ENCODE data around the gene KLF3. TPM values are rescaled to one million over a fixed set of nuclear protein-coding genes. Genes with fewer than 3 reads are reported as not detected.

Gene KLF3
- polyA plus RNA-seq, 1 donor from 2014 or later: 12.3 TPM

DNA sequence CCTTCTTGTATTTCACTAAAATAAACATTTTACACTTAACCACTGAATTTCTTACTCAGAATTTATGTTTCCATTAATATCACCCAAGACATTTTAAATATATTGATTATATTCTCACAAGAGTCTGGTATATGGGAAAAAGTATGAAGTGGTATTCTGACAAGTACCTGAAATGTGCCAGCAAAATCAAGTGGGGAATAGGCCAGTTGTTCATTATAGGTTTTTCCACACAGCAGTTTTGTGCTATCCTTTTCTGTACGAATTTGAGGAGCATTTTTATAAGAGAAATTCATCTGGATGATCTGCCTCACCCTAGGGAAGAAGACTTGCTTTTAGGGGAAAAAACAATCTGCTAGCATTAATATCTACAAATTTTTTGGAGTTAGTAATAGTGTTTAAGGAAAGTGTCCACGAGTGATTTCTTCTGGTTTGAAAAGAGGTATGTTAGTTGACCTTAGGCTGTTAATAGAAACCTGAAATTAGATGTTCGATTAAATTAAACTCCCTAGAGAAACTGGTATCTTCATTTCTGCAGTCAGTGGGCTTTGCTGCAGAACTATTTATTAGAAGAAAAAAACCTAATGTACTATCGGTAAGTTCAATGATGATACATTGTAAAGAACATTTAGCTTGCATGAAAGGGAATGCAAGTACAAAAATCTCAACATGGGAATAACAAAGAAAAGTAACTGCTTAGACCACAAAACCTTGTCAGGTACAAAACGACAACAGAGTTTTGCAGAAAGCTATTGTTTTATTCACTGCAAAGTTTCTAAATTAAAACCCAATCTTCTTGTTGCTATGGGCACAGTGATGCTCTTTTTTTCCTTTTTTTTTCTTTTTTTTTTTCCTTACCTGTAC is 1.8 kb downstream of the KLF3 start:
- H3F3A ChIP-seq (ENCODE audit: insufficient read depth, low read length, poor library complexity, severe bottlenecking): peaks cover 7% of the 10 kb centered on the region
- H3K9me2 ChIP-seq (ENCODE audit: insufficient read depth, low read length): no peaks in the 10 kb centered on the region
- H3K27me3 ChIP-seq (ENCODE audit: insufficient read depth, low read depth, low read length): no peaks in the 10 kb centered on the region
- no peaks in the 10 kb centered on the region for H4K20me1 ChIP-seq (ENCODE audit: insufficient read depth)
- H3K4me3 ChIP-seq (ENCODE audit: low read length): peak overlapping the region; percentile 82
- peak overlapping the region; percentile 85 for H3K9ac ChIP-seq (ENCODE audit: low read length)
- H3K9me3 ChIP-seq (ENCODE audit: low read length): no peaks in the 10 kb centered on the region
- H3K27ac ChIP-seq (ENCODE audit: low read length): peak overlapping the region; percentile 69
- H2AFZ ChIP-seq (ENCODE audit: low read depth, low read length): no peak overlapping the region
- peak overlapping the region; percentile 97 for H3K4me2 ChIP-seq (ENCODE audit: low read length)
- TF ChIP-seq, protein P1, sequence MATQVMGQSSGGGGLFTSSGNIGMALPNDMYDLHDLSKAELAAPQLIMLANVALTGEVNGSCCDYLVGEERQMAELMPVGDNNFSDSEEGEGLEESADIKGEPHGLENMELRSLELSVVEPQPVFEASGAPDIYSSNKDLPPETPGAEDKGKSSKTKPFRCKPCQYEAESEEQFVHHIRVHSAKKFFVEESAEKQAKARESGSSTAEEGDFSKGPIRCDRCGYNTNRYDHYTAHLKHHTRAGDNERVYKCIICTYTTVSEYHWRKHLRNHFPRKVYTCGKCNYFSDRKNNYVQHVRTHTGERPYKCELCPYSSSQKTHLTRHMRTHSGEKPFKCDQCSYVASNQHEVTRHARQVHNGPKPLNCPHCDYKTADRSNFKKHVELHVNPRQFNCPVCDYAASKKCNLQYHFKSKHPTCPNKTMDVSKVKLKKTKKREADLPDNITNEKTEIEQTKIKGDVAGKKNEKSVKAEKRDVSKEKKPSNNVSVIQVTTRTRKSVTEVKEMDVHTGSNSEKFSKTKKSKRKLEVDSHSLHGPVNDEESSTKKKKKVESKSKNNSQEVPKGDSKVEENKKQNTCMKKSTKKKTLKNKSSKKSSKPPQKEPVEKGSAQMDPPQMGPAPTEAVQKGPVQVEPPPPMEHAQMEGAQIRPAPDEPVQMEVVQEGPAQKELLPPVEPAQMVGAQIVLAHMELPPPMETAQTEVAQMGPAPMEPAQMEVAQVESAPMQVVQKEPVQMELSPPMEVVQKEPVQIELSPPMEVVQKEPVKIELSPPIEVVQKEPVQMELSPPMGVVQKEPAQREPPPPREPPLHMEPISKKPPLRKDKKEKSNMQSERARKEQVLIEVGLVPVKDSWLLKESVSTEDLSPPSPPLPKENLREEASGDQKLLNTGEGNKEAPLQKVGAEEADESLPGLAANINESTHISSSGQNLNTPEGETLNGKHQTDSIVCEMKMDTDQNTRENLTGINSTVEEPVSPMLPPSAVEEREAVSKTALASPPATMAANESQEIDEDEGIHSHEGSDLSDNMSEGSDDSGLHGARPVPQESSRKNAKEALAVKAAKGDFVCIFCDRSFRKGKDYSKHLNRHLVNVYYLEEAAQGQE (IDR thresholded peaks at IDR 0.05; ENCODE audit: borderline replicate concordance): no peak
- no peak for TF ChIP-seq EZH2 (IDR thresholded peaks at IDR 0.05; ENCODE audit: borderline replicate concordance, insufficient read depth, low read length, poor library complexity, severe bottlenecking)
- no peak for TF ChIP-seq RAD21 (conservative IDR thresholded peaks at IDR 0.05)
- TF ChIP-seq SMC3 (conservative IDR thresholded peaks at IDR 0.05; ENCODE audit: poor library complexity): no peak
- TF ChIP-seq, protein P2, sequence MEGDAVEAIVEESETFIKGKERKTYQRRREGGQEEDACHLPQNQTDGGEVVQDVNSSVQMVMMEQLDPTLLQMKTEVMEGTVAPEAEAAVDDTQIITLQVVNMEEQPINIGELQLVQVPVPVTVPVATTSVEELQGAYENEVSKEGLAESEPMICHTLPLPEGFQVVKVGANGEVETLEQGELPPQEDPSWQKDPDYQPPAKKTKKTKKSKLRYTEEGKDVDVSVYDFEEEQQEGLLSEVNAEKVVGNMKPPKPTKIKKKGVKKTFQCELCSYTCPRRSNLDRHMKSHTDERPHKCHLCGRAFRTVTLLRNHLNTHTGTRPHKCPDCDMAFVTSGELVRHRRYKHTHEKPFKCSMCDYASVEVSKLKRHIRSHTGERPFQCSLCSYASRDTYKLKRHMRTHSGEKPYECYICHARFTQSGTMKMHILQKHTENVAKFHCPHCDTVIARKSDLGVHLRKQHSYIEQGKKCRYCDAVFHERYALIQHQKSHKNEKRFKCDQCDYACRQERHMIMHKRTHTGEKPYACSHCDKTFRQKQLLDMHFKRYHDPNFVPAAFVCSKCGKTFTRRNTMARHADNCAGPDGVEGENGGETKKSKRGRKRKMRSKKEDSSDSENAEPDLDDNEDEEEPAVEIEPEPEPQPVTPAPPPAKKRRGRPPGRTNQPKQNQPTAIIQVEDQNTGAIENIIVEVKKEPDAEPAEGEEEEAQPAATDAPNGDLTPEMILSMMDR (IDR thresholded peaks at IDR 0.05; ENCODE audit: poor library complexity, severe bottlenecking): no peak
- no peak for TF ChIP-seq EP300 (conservative IDR thresholded peaks at IDR 0.05; ENCODE audit: poor library complexity, severe bottlenecking)
- TF ChIP-seq MXI1 (conservative IDR thresholded peaks at IDR 0.05; ENCODE audit: poor library complexity, severe bottlenecking): no peak
- TF ChIP-seq POLR2AphosphoS5 (IDR thresholded peaks at IDR 0.05): no peak
- TF ChIP-seq TAF1 (IDR thresholded peaks at IDR 0.05; ENCODE audit: low read depth): no peak
- peaks cover 53% of the 10 kb centered on the region for H3K79me2 ChIP-seq (replicated peaks; ENCODE audit: insufficient read depth, low read length)
- H3K36me3 ChIP-seq (ENCODE audit: insufficient read depth, low read length): no peaks in the 10 kb centered on the region

DNA sequence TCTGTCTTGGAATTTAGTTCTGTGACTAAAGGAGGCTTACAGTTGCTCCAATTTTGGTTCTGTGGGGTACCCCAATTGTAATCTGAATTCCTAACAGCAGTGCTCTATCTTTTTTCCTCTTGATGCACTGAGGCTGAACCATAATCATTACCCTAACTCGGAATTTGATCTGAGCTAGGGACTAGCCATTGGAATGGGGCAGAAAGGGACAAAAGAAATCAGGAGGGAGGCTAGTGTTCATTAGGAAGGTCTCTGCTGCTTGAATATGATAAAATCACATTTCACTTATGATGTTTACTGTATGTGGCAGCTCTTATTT is 2.7 kb downstream of the KLF3 start:
- no peaks in the 10 kb centered on the region for H3K36me3 ChIP-seq (ENCODE audit: insufficient read depth, low read length)
- no peaks in the 10 kb centered on the region for H3K27me3 ChIP-seq (ENCODE audit: insufficient read depth, low read depth, low read length)
- H3K79me2 ChIP-seq (replicated peaks; ENCODE audit: insufficient read depth, low read length): peaks cover 57% of the 10 kb centered on the region
- H2AFZ ChIP-seq (ENCODE audit: low read depth, low read length): peak overlapping the region; percentile 58
- peak overlapping the region; percentile 97 for H3K4me2 ChIP-seq (ENCODE audit: low read length)
- peak overlapping the region; percentile 82 for H3K4me3 ChIP-seq (ENCODE audit: low read length)
- H3K9ac ChIP-seq (ENCODE audit: low read length): peak overlapping the region; percentile 85
- H3K9me2 ChIP-seq (ENCODE audit: insufficient read depth, low read length): no peaks in the 10 kb centered on the region
- no peak for TF ChIP-seq EP300 (conservative IDR thresholded peaks at IDR 0.05; ENCODE audit: poor library complexity, severe bottlenecking)
- TF ChIP-seq EZH2 (IDR thresholded peaks at IDR 0.05; ENCODE audit: borderline replicate concordance, insufficient read depth, low read length, poor library complexity, severe bottlenecking): no peak
- no peak for TF ChIP-seq TAF1 (IDR thresholded peaks at IDR 0.05; ENCODE audit: low read depth)
- TF ChIP-seq SMC3 (conservative IDR thresholded peaks at IDR 0.05; ENCODE audit: poor library complexity): no peak
- no peak for TF ChIP-seq MXI1 (conservative IDR thresholded peaks at IDR 0.05; ENCODE audit: poor library complexity, severe bottlenecking)
- TF ChIP-seq, protein P1 (IDR thresholded peaks at IDR 0.05; ENCODE audit: borderline replicate concordance): no peak
- no peak for TF ChIP-seq POLR2AphosphoS5 (IDR thresholded peaks at IDR 0.05)
- no peak for TF ChIP-seq RAD21 (conservative IDR thresholded peaks at IDR 0.05)
- TF ChIP-seq, protein P2 (IDR thresholded peaks at IDR 0.05; ENCODE audit: poor library complexity, severe bottlenecking): no peak
- H3F3A ChIP-seq (ENCODE audit: insufficient read depth, low read length, poor library complexity, severe bottlenecking): peaks cover 7% of the 10 kb centered on the region
- no peaks in the 10 kb centered on the region for H4K20me1 ChIP-seq (ENCODE audit: insufficient read depth)
- no peaks in the 10 kb centered on the region for H3K9me3 ChIP-seq (ENCODE audit: low read length)
- H3K27ac ChIP-seq (ENCODE audit: low read length): peak overlapping the region; percentile 69

Measured in neural cell (in vitro differentiated cells).